ENCODE measurements around the gene NAV2.

NAV2 gene

GRCh38 chr11:19740586-19740985 is 27.9 kb downstream of the NAV2 start:
- no peak overlapping the region for H3K4me3 ChIP-seq (ENCODE audit: low read depth, low read length)
- no peak for DNase-seq (ENCODE audit: low read depth)
- TF ChIP-seq CTCF (IDR thresholded peaks at IDR 0.05; ENCODE audit: insufficient read depth, low read depth, low read length, missing control alignments) = no peak

GRCh38 chr11:19742588-19743292 is 30.1 kb downstream of the NAV2 start:
- no peak overlapping the region for H3K4me3 ChIP-seq (ENCODE audit: low read depth, low read length)
- DNase-seq (ENCODE audit: low read depth) = peak; percentile 78
- peak; percentile 79 for TF ChIP-seq CTCF (IDR thresholded peaks at IDR 0.05; ENCODE audit: insufficient read depth, low read depth, low read length, missing control alignments)

- H3K4me3 ChIP-seq (ENCODE audit: low read depth, low read length) = no peak overlapping the region
- DNase-seq (ENCODE audit: low read depth) = no peak
- TF ChIP-seq CTCF (IDR thresholded peaks at IDR 0.05; ENCODE audit: insufficient read depth, low read depth, low read length, missing control alignments) = no peak
Observed at GRCh38 chr11:19743622-19744021, 31.0 kb downstream of the NAV2 start.

GRCh38 chr11:19744130-19744529 is 31.5 kb downstream of the NAV2 start:
- DNase-seq (ENCODE audit: low read depth) = no peak
- no peak overlapping the region for H3K4me3 ChIP-seq (ENCODE audit: low read depth, low read length)
- TF ChIP-seq CTCF (IDR thresholded peaks at IDR 0.05; ENCODE audit: insufficient read depth, low read depth, low read length, missing control alignments) = no peak

- no peak for DNase-seq (ENCODE audit: low read depth)
- TF ChIP-seq CTCF (IDR thresholded peaks at IDR 0.05; ENCODE audit: insufficient read depth, low read depth, low read length, missing control alignments) = no peak
- H3K4me3 ChIP-seq (ENCODE audit: low read depth, low read length) = no peak overlapping the region
Observed at GRCh38 chr11:19746086-19746485, 33.4 kb downstream of the NAV2 start.

- no peak for TF ChIP-seq CTCF (IDR thresholded peaks at IDR 0.05; ENCODE audit: insufficient read depth, low read depth, low read length, missing control alignments)
- H3K4me3 ChIP-seq (ENCODE audit: low read depth, low read length) = no peak overlapping the region
- DNase-seq (ENCODE audit: low read depth) = no peak
Observed at GRCh38 chr11:19747634-19748033, 35.0 kb downstream of the NAV2 start.

- DNase-seq (ENCODE audit: low read depth) = no peak
- TF ChIP-seq CTCF (IDR thresholded peaks at IDR 0.05; ENCODE audit: insufficient read depth, low read depth, low read length, missing control alignments) = no peak
- H3K4me3 ChIP-seq (ENCODE audit: low read depth, low read length) = no peak overlapping the region
Observed at GRCh38 chr11:19751055-19751454, 38.4 kb downstream of the NAV2 start.
